ENCODE data around the gene SLC6A18.

- TF ChIP-seq POLR2A (IDR thresholded peaks at IDR 0.05; ENCODE audit: low read length) (no peak), GATA1 (IDR thresholded peaks at IDR 0.05; ENCODE audit: low read depth, low read length) (no peak)
Observed at GRCh38 chr5:1294835-1295649, 69.9 kb downstream of the SLC6A18 start, which contains the start of gene TERT.
